IPS-18a (cell line): ENCODE data around the gene POLR1D.

ENCODE experiments used
- H3K27ac ChIP-seq: one replicate; pipeline ENCODE4 v1.5.1; 2013; ENCODE audit warnings: low read length
- H3K27me3 ChIP-seq: one replicate; pipeline ENCODE4 v1.6.1; 2013; ENCODE audit warnings: mild to moderate bottlenecking, low read length; ENCODE audit not compliant: control insufficient read depth, insufficient read depth
- H3K36me3 ChIP-seq: one replicate; pipeline ENCODE4 v1.6.1; 2013; ENCODE audit warnings: low read depth, low read length; ENCODE audit not compliant: control insufficient read depth
- H3K4me1 ChIP-seq: one replicate; pipeline ENCODE4 v1.6.1; 2013; ENCODE audit warnings: low read depth, low read length; ENCODE audit not compliant: control insufficient read depth
- H3K4me3 ChIP-seq: one replicate; pipeline ENCODE4 v1.5.1; 2013; ENCODE audit warnings: low read length
- H3K9ac ChIP-seq: one replicate; pipeline ENCODE4 v1.6.1; 2013; ENCODE audit warnings: mild to moderate bottlenecking, low read length, moderate library complexity
- H3K9me3 ChIP-seq: one replicate; pipeline ENCODE4 v1.6.1; 2013; ENCODE audit warnings: low read depth, low read length; ENCODE audit not compliant: control insufficient read depth

The POLR1D gene

DNA sequence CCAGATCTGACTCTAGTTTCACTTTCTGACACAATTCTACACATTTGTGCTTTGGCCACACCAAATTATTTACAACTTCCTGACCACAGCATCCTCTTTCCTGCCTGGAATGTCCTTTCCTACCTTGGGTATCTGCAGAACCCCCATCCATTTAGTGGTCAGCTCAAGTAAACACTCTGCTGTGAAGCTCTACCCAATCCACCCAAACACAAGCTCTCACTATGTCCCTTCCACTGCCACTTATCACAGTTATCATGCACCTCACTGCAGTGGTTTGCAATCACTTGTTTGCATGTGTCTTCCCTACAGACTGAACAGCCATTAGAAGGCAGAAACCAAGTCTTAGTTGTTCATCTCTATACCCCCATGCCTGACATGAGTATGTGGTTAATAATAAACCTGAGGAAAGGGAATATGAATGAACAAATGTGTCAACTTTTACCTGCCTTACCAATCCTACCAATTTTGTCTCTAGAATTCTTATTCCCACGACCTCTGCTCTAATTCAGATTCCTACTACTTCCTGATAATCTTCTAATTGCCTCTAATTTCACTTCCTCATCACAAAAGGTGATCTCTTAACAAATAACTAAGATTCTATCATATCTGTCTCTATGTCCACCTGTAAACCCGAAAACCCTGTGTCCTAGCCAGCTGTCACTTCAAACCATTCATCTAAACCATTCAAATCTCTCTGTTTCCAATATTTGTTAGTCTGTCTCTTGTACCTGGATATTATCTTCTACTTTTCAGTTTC, 26.5 kb upstream of the POLR1D start:
- H3K9ac ChIP-seq: no peak overlapping the region
- H3K27me3 ChIP-seq: no peaks in the 10 kb centered on the region
- H3K9me3 ChIP-seq: no peaks in the 10 kb centered on the region
- no peak overlapping the region for H3K4me3 ChIP-seq
- no peaks in the 10 kb centered on the region for H3K36me3 ChIP-seq
- no peak overlapping the region for H3K27ac ChIP-seq
- peaks cover 13% of the 10 kb centered on the region for H3K4me1 ChIP-seq

DNA sequence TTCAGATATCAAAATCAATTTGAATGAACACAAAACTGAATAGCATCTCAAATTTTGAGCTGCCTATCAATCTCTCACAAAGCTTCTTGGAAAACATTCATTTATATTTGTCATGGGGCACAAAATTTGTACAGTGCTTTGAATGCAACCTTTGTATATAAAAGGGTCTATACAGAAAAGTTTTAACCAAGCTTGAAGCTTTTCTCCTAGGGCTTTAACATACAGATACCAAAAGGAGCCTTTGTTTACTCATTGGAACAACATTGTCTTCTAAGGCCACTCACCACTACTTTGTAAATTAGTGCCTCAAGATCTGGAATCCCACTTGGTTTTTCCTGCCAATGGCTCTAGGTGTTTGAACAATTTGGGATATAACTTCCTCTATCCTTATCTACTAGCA, 22.6 kb upstream of the POLR1D start:
- Histone ChIP-seq H3K4me1 (peaks cover 14% of the 10 kb centered on the region), H3K9ac (no peak overlapping the region), H3K4me3 (no peak overlapping the region), H3K27ac (no peak overlapping the region), H3K36me3 (no peaks in the 10 kb centered on the region), H3K27me3 (no peaks in the 10 kb centered on the region), H3K9me3 (no peaks in the 10 kb centered on the region)

DNA sequence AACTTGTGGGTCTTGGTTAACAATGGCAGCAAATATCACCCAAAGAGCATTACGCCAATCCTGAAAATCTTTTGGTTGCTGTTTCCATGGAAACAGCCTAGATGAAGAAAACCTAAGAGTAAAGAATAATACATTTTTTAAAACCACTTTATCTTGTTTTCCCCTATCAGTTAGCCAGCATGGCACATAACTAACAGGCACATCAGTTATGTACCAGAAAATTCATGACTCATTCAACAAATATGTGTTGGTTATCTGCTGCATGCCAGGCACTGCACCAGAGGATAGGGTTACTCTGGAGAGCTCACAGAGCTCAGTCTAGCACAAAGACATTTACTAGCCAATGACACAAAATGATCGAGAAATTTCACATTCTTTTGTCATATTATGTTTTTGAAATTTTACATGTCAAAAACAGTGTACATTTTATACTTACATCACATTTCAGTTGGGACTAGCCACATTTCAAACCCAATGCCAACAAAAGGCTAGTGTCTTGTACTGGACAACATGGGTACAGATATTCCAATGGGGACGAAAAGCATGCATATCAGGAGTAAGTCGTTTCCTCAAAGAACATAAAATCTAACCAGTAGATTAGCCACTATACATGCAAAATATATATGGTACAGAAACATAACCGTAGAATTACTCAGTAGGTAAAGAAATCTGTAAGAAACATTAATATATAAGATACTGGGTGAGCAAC, 21.7 kb upstream of the POLR1D start:
- Histone ChIP-seq H3K36me3 (no peaks in the 10 kb centered on the region), H3K4me3 (no peak overlapping the region), H3K9me3 (no peaks in the 10 kb centered on the region), H3K27ac (no peak overlapping the region), H3K9ac (no peak overlapping the region), H3K4me1 (peaks cover 14% of the 10 kb centered on the region), H3K27me3 (no peaks in the 10 kb centered on the region)

DNA sequence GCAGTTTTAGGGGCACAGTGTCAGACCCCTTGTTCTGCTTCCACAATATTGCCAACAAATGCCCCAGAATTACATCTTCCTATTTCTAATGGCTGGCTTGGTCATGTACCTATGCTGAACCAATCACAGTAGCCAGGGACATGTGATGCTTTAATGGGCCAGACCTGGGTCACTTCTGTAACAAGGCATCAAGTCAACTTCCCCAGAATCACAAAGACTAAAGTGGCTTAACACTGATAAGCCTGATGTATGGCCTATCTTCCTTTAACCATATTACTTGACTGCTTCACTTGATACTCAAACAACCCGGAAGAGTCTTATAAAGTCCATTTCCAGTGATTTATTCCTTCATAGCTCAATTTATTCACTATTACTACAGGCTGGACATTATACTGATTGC, 21.0 kb upstream of the POLR1D start:
- peaks cover 14% of the 10 kb centered on the region for H3K4me1 ChIP-seq
- no peaks in the 10 kb centered on the region for H3K9me3 ChIP-seq
- H3K27me3 ChIP-seq: no peaks in the 10 kb centered on the region
- no peaks in the 10 kb centered on the region for H3K36me3 ChIP-seq
- H3K9ac ChIP-seq: no peak overlapping the region
- no peak overlapping the region for H3K27ac ChIP-seq
- no peak overlapping the region for H3K4me3 ChIP-seq

DNA sequence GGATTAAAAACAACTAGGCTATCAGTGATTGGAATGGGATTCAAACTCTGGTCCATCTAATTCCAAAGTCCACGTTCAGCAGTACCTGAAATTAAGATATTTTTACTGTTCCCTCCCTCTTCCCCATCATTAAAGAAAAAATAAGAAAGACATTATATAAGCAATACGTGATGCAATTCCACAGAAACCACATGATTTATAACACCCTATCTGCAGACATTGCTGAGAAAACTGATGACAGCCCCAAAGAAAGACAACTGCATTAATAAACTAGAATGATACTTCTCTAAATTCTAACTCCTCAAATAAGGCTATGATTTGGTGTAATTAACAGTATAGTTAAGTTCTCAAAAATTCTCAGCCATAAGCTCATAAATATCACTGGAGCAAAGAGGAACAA, 20.5 kb upstream of the POLR1D start:
- Histone ChIP-seq H3K9me3 (no peaks in the 10 kb centered on the region), H3K4me1 (peaks cover 14% of the 10 kb centered on the region), H3K36me3 (no peaks in the 10 kb centered on the region), H3K27me3 (no peaks in the 10 kb centered on the region), H3K9ac (no peak overlapping the region), H3K27ac (no peak overlapping the region), H3K4me3 (no peak overlapping the region)

DNA sequence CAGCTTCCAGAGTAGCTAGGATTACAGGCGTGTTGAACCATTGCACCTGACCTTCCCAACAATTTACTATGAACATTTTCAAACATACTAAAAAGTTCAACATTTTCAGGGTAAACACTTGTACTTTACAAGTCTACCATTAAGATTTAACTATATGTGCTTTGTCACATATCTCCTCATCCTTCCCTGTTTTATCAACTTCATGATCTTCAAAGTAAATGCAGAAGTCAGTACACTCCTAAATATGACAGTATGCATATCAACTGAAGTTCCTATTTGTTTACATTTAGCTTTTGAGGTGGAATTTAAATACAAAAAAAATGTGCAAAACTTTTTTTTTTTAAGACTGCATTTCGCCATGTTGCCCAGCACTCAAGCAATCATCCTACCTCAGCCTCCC, 19.9 kb upstream of the POLR1D start:
- H3K9ac ChIP-seq: no peak overlapping the region
- no peak overlapping the region for H3K4me3 ChIP-seq
- H3K27me3 ChIP-seq: no peaks in the 10 kb centered on the region
- no peaks in the 10 kb centered on the region for H3K9me3 ChIP-seq
- H3K4me1 ChIP-seq: peaks cover 14% of the 10 kb centered on the region
- H3K27ac ChIP-seq: no peak overlapping the region
- H3K36me3 ChIP-seq: no peaks in the 10 kb centered on the region

DNA sequence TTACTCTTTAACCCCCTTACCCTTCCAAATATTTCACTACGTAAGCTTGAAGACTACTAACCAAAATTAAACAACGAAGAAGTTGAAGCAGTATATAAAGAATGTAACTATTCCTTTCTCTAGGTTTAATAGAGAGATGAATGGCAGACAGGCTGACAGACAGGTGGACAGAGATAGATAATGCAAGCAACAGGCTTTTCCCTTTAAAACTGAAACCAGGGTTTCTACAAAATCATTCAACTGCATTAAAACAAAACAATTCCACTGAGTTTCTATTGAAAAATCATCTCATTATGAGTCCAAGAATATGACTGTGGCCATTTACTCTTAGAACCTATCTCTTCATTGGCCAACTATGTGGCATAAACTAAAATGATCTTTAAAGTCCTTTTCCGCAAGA, 16.6 kb upstream of the POLR1D start:
- Histone ChIP-seq H3K9ac (no peak overlapping the region), H3K36me3 (no peaks in the 10 kb centered on the region), H3K27me3 (no peaks in the 10 kb centered on the region), H3K4me1 (peaks cover 12% of the 10 kb centered on the region), H3K9me3 (no peaks in the 10 kb centered on the region), H3K27ac (no peak overlapping the region), H3K4me3 (no peak overlapping the region)

DNA sequence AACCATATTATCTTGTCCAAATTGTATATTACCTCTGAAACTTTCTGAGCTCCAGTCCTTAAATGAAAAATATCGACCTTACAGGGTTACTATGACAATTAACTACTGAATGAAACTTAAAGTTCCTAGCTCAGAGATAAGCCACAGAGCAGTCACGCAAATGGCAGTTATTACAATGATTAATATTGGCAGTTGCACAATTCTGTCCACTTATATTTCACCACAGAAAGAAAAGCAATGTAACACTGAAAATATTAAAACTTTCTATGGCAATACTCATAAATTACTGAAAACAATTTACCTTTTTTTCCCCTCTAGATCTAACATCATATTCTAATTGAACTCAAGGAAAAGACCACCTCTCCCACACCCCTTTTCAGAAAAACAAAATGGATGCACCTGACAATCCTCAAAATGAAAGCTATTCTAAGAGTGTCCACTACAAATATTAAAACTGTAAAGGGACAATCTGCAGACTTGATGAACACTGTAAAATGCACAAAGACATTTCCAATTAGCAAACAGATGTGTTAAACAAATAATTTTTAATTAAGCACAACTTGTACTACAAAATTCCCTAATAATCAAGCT, 16.0 kb upstream of the POLR1D start:
- Histone ChIP-seq H3K27ac (no peak overlapping the region), H3K9me3 (no peaks in the 10 kb centered on the region), H3K9ac (no peak overlapping the region), H3K4me1 (peaks cover 9% of the 10 kb centered on the region), H3K4me3 (no peak overlapping the region), H3K27me3 (no peaks in the 10 kb centered on the region), H3K36me3 (no peaks in the 10 kb centered on the region)

DNA sequence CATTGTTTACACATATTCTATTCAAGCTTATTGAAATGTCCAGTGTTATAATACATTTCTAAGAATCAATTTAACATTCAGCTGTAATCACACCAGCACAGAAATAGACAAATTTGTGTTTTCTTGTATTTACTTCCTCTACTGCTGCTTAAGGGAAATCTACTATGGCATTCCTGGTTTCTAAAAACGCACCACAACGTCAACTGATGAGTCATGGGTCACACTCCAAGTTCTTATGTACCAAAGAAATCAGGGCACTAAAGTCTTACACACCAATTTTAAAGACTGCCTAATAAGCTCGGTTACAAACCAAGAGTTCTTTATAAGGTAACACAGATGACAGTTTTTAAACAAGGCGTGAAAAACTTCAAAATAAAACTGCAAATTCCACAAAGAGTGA, 14.6 kb upstream of the POLR1D start:
- Histone ChIP-seq H3K27ac (no peak overlapping the region), H3K4me1 (peaks cover 9% of the 10 kb centered on the region), H3K4me3 (no peak overlapping the region), H3K9ac (no peak overlapping the region), H3K9me3 (no peaks in the 10 kb centered on the region), H3K27me3 (no peaks in the 10 kb centered on the region), H3K36me3 (no peaks in the 10 kb centered on the region)

DNA sequence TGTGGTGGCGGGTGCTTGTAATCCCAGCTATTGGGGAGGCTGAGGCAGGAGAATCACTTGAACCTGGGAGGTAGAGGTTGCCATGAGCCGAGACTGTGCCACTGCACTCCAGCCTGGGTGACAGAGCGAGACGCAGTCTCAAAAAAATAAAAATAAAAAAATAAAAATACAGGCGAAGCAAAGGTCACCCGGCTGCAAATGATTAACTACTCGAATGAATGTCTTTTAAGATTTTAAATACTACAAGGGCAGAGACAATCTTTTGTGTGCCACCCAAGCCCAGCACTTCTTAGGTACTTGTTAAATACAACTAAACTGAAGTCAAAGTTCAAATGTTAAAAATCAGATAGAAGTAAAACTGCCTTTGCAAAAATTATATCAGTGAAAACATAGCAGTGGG, 8.1 kb upstream of the POLR1D start:
- Histone ChIP-seq H3K9me3 (no peaks in the 10 kb centered on the region), H3K36me3 (no peaks in the 10 kb centered on the region), H3K27me3 (peaks cover 2% of the 10 kb centered on the region), H3K4me1 (peaks cover 4% of the 10 kb centered on the region), H3K9ac (no peak overlapping the region), H3K27ac (no peak overlapping the region), H3K4me3 (no peak overlapping the region)

DNA sequence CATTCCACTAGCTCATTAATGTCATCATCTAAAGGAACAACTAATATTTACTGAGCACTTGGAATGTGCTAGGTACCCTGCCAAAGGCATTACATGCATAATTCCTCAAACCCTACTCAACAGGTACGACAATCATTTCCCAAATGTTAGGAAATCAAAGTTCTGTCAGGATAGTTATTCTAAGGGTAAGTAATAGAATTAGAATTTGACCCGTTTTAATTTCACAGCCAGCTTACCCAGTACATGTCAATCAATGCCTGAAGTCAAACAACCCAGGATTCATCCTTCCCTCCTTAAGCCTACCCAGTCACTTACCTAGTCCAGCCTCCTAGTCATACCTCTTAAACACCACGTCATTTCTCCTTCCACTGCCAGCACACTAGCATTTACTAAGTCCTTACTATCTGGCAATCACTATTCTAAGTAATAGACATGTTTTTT, 3.8 kb upstream of the POLR1D start:
- Histone ChIP-seq H3K27me3 (peaks cover 13% of the 10 kb centered on the region), H3K9me3 (no peaks in the 10 kb centered on the region), H3K27ac (no peak overlapping the region), H3K9ac (no peak overlapping the region), H3K36me3 (peaks cover 1% of the 10 kb centered on the region), H3K4me1 (peaks cover 16% of the 10 kb centered on the region), H3K4me3 (no peak overlapping the region)
